Measurements from ENCODE around the gene ST3GAL5.

GRCh38 chr2:85823951-85824350 lies 64.8 kb downstream of the ST3GAL5 start:
- no peak for TF ChIP-seq POLR2AphosphoS5 (IDR thresholded peaks at IDR 0.05)
- TF ChIP-seq CTCF (IDR thresholded peaks at IDR 0.05): no peak
- TF ChIP-seq POLR2A (IDR thresholded peaks at IDR 0.05): no peak
